Neural cell (in vitro differentiated cells): ENCODE data around the gene LSM14B. TPM values are rescaled to one million over a fixed set of nuclear protein-coding genes. Genes with fewer than 3 reads are reported as not detected.

Source experiments
- H2AFZ ChIP-seq: fragments of 200-600, 300-800 bp; sonication (generic), shearing (Covaris generic); 2 replicates; pipeline ENCODE4 v1.6.0; 2014; ENCODE audit warnings: low read depth, mild to moderate bottlenecking, antibody characterized with exemption, low read length, moderate library complexity
- H3F3A ChIP-seq: fragments of 200-600 bp; shearing (Covaris generic); 2 replicates; pipeline ENCODE4 v1.6.1; 2016; ENCODE audit warnings: mild to moderate bottlenecking, moderate library complexity, mixed read lengths, antibody characterized with exemption, low read length; ENCODE audit not compliant: insufficient read depth, poor library complexity, severe bottlenecking
- H3K27ac ChIP-seq: fragments of 200-600, 300-800 bp; sonication (generic), shearing (Covaris generic); 2 replicates; pipeline ENCODE4 v1.5.1; 2014; ENCODE audit warnings: mild to moderate bottlenecking, low read length, moderate library complexity
- H3K27me3 ChIP-seq: fragments of 300-800, 200-600 bp; sonication (generic), shearing (Covaris generic); 2 replicates; pipeline ENCODE4 v1.6.0; 2014; ENCODE audit warnings: mild to moderate bottlenecking, low read depth, low read length, moderate library complexity; ENCODE audit not compliant: insufficient read depth
- H3K36me3 ChIP-seq: fragments of 300-800, 200-600 bp; sonication (generic), shearing (Covaris generic); 2 replicates; pipeline ENCODE4 v1.5.1; 2014; ENCODE audit warnings: mild to moderate bottlenecking, antibody characterized with exemption, low read length, moderate library complexity; ENCODE audit not compliant: insufficient read depth
- H3K4me2 ChIP-seq: fragments of 300-800, 200-600 bp; sonication (generic), shearing (Covaris generic); 2 replicates; pipeline ENCODE4 v1.6.0; 2014; ENCODE audit warnings: mild to moderate bottlenecking, low read length
- H3K4me3 ChIP-seq: fragments of 300-800, 200-600 bp; sonication (generic), shearing (Covaris generic); 2 replicates; pipeline ENCODE4 v1.5.1; 2014; ENCODE audit warnings: mild to moderate bottlenecking, low read length, moderate library complexity
- H3K79me2 ChIP-seq: fragments of 200-600 bp; shearing (Covaris generic); replicated peaks from 2 replicates; pipeline ENCODE4 v1.6.0; 2014; ENCODE audit warnings: mild to moderate bottlenecking, low read length, moderate library complexity; ENCODE audit not compliant: insufficient read depth
- H3K9ac ChIP-seq: fragments of 300-800, 200-600 bp; sonication (generic), shearing (Covaris generic); 2 replicates; pipeline ENCODE4 v1.6.1; 2016; ENCODE audit warnings: mild to moderate bottlenecking, low read length, mixed read lengths
- H3K9me2 ChIP-seq: fragments of 200-600 bp; shearing (Covaris generic); 2 replicates; pipeline ENCODE4 v1.6.1; 2016; ENCODE audit warnings: mild to moderate bottlenecking, low read length, mixed read lengths; ENCODE audit not compliant: insufficient read depth
- H3K9me3 ChIP-seq: fragments of 200-600, 300-800 bp; sonication (generic), shearing (Covaris generic); 2 replicates; pipeline ENCODE4 v1.6.1; 2016; ENCODE audit warnings: mild to moderate bottlenecking, mixed run types, low read length, moderate library complexity, mixed read lengths
- H4K20me1 ChIP-seq: fragments of 200-600 bp; shearing (Covaris generic); 2 replicates; pipeline ENCODE4 v1.6.1; 2016; ENCODE audit warnings: mild to moderate bottlenecking, mixed run types; ENCODE audit not compliant: insufficient read depth
- CTCF ChIP-seq: fragments of 450-650 bp; IDR thresholded peaks from 2 replicates; pipeline ENCODE4 v1.5.1; 2014; ENCODE audit warnings: antibody characterized with exemption, mild to moderate bottlenecking, moderate library complexity; ENCODE audit not compliant: poor library complexity, severe bottlenecking
- EP300 ChIP-seq: fragments of 450-650 bp; conservative IDR thresholded peaks from 2 replicates; pipeline ENCODE4 v1.6.1; 2014; ENCODE audit warnings: antibody characterized with exemption, mild to moderate bottlenecking, moderate library complexity; ENCODE audit not compliant: poor library complexity, severe bottlenecking
- EZH2 ChIP-seq: fragments of 200-600, 300-800 bp; shearing (Covaris generic), sonication (generic); IDR thresholded peaks from 2 replicates; pipeline ENCODE4 v1.6.1; 2014; ENCODE audit warnings: antibody characterized with exemption, low read length, borderline replicate concordance, mild to moderate bottlenecking; ENCODE audit not compliant: insufficient read depth, poor library complexity, severe bottlenecking
- MXI1 ChIP-seq: fragments of 450-650 bp; conservative IDR thresholded peaks from 2 replicates; pipeline ENCODE4 v1.6.1; 2014; ENCODE audit warnings: antibody characterized with exemption, mild to moderate bottlenecking; ENCODE audit not compliant: poor library complexity, severe bottlenecking
- POLR2AphosphoS5 ChIP-seq: IDR thresholded peaks from 2 replicates; pipeline ENCODE4 v1.6.1; 2012
- RAD21 ChIP-seq: fragments of 450-650 bp; conservative IDR thresholded peaks from 2 replicates; pipeline ENCODE4 v1.6.1; 2014; ENCODE audit warnings: antibody characterized with exemption, mild to moderate bottlenecking, moderate library complexity
- REST ChIP-seq: IDR thresholded peaks from 2 replicates; pipeline ENCODE4 v1.6.1; 2012; ENCODE audit warnings: borderline replicate concordance
- SMC3 ChIP-seq: fragments of 450-650 bp; conservative IDR thresholded peaks from 2 replicates; pipeline ENCODE4 v1.6.1; 2014; ENCODE audit warnings: antibody characterized with exemption, mild to moderate bottlenecking, moderate library complexity; ENCODE audit not compliant: poor library complexity
- TAF1 ChIP-seq: IDR thresholded peaks from 2 replicates; pipeline ENCODE4 v1.6.1; 2012; ENCODE audit warnings: low read depth
- polyA plus RNA-seq: library from polyadenylated mRNA; depleted of rRNA; stranded (reverse); fragments of >200 nt; gene quantifications from 2 replicates; pipeline ENCODE4 v1.2.3, GENCODE V29; 2014

The LSM14B gene
- polyA plus RNA-seq, 1 donor from 2014 or later: 213 TPM

GRCh38 chr20:62160876-62161275 is 38.6 kb downstream of the LSM14B start:
- no peaks in the 10 kb centered on the region for H3K9me2 ChIP-seq
- no peaks in the 10 kb centered on the region for H3K36me3 ChIP-seq
- H3K4me3 ChIP-seq: no peak overlapping the region
- H3K4me2 ChIP-seq: no peak overlapping the region
- H3K27ac ChIP-seq: no peak overlapping the region
- H4K20me1 ChIP-seq: peaks cover 17% of the 10 kb centered on the region
- H3K79me2 ChIP-seq: peaks cover 23% of the 10 kb centered on the region
- H3K9me3 ChIP-seq: no peaks in the 10 kb centered on the region
- H3K9ac ChIP-seq: no peak overlapping the region
- TF ChIP-seq POLR2AphosphoS5 (no peak), CTCF (no peak), SMC3 (no peak), RAD21 (no peak), EZH2 (no peak), MXI1 (no peak), TAF1 (no peak), EP300 (no peak), REST (no peak)
- no peaks in the 10 kb centered on the region for H3K27me3 ChIP-seq
- H3F3A ChIP-seq: no peaks in the 10 kb centered on the region
- H2AFZ ChIP-seq: no peak overlapping the region

- Histone ChIP-seq H3K4me3 (no peak overlapping the region), H3K27me3 (no peaks in the 10 kb centered on the region), H3K4me2 (no peak overlapping the region), H3K27ac (no peak overlapping the region), H3K79me2 (peaks cover 19% of the 10 kb centered on the region), H3K9ac (no peak overlapping the region), H3K9me3 (no peaks in the 10 kb centered on the region), H3K36me3 (no peaks in the 10 kb centered on the region), H4K20me1 (peaks cover 12% of the 10 kb centered on the region), H3F3A (no peaks in the 10 kb centered on the region), H2AFZ (no peak overlapping the region), H3K9me2 (no peaks in the 10 kb centered on the region)
- TF ChIP-seq EZH2 (no peak), EP300 (no peak), TAF1 (no peak), POLR2AphosphoS5 (no peak), MXI1 (no peak), RAD21 (no peak), SMC3 (no peak), REST (no peak), CTCF (no peak)
These were observed 39.1 kb downstream of the LSM14B start for GRCh38 chr20:62161347-62161746.
